ENCODE measurements around the gene KCNA10.

KCNA10 gene

GRCh38 chr1:110540891-110541685 is 22.1 kb upstream of the KCNA10 start:
- CTCF ChIA-PET: interaction anchor here (0.7 kb wide), 2 partner anchors 240 to 428 kb away, joined by 3 to 5 read pairs; no protein-coding TSS in a partner anchor
- POLR2A ChIA-PET (ENCODE audit: low non-redundant PET): no interaction called here
- no peak overlapping the region for H3K27ac ChIP-seq
- no peak for TF ChIP-seq CTCF (conservative IDR thresholded peaks at IDR 0.05; ENCODE audit: low read depth)
- no peak for DNase-seq (ENCODE audit: low spot score)

GRCh38 chr1:110538921-110539320 is 19.9 kb upstream of the KCNA10 start:
- POLR2A ChIA-PET (ENCODE audit: low non-redundant PET): no interaction called here

GRCh38 chr1:110538075-110538474 is 19.1 kb upstream of the KCNA10 start:
- ChIA-PET CTCF (no interaction called here), POLR2A (ENCODE audit: low non-redundant PET) (no interaction called here)
- no peak for DNase-seq (ENCODE audit: low spot score)
- no peak for TF ChIP-seq CTCF (conservative IDR thresholded peaks at IDR 0.05; ENCODE audit: low read depth)
- H3K27ac ChIP-seq: no peak overlapping the region

More at GRCh38 chr1:110538921-110539320, 19.9 kb upstream of the KCNA10 start:
- CTCF ChIA-PET: interaction anchor here (0.7 kb wide), 1 partner anchor 43 kb away, joined by 3 read pairs; no protein-coding TSS in a partner anchor
- no peak for TF ChIP-seq CTCF (conservative IDR thresholded peaks at IDR 0.05; ENCODE audit: low read depth)
- no peak overlapping the region for H3K27ac ChIP-seq
- peak; percentile 13 for DNase-seq (ENCODE audit: low spot score)

GRCh38 chr1:110535985-110536384 is 17.0 kb upstream of the KCNA10 start:
- ChIA-PET POLR2A (ENCODE audit: low non-redundant PET) (no interaction called here), CTCF (interaction anchor here (0.5 kb wide), 1 partner anchor 324 kb away, joined by 4 read pairs; no protein-coding TSS in a partner anchor)
- DNase-seq (ENCODE audit: low spot score): no peak
- TF ChIP-seq CTCF (conservative IDR thresholded peaks at IDR 0.05; ENCODE audit: low read depth): no peak
- H3K27ac ChIP-seq: no peak overlapping the region

DNA sequence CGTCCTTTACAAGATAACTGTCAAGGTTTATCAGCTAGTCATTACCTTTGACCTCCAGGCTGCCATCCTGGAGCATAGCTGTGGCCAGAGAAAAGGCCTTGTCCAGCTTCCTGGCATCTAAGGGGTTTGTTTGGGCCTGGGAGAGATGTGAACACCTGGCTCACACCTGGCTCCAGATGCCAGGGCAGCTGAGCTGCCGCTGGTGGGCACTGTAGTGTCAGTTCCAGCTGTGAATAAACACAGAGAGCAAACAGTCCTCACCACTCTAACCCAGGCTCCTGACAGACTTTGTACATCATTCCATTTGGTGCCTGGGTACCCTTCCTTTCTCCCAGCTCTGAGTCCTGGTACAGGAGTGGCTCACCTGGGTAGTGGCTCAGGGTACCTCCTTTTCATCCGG is 14.3 kb upstream of the KCNA10 start:
- no peak overlapping the region for H3K27ac ChIP-seq
- POLR2A ChIA-PET (ENCODE audit: low non-redundant PET): interaction anchor here (0.6 kb wide), 1 partner anchor 10 kb away, joined by 3 read pairs; no protein-coding TSS in a partner anchor
- CTCF ChIA-PET: interaction anchor here (0.7 to 1.6 kb wide), 2 partner anchors 10 to 15 kb away, joined by 3 to 4 read pairs; no protein-coding TSS in a partner anchor
- no peak for DNase-seq (ENCODE audit: low spot score)
- no peak for TF ChIP-seq CTCF (conservative IDR thresholded peaks at IDR 0.05; ENCODE audit: low read depth)

- no peak overlapping the region for H3K27ac ChIP-seq
- CTCF ChIA-PET: no interaction called here
- POLR2A ChIA-PET (ENCODE audit: low non-redundant PET): no interaction called here
- DNase-seq (ENCODE audit: low spot score): no peak
- TF ChIP-seq CTCF (conservative IDR thresholded peaks at IDR 0.05; ENCODE audit: low read depth): no peak
These were observed 10.0 kb upstream of the KCNA10 start for GRCh38 chr1:110529011-110529410.
